WTC11 (cell line): ENCODE measurements around the gene TP73. TPM values are rescaled to one million over a fixed set of nuclear protein-coding genes. Genes with fewer than 3 reads are reported as not detected.

ENCODE experiments used
- ATAC-seq: fragments of 200-7000 bp; cut with Tn5 transposase; 2 replicates; pipeline ENCODE4 v1.10.0; 2021; ENCODE audit warnings: mild to moderate bottlenecking, moderate library complexity
- CTCF ChIA-PET: fragments of 300-600 bp; sonication (Branson Sonifier 250); formaldehyde crosslinking; loops from one replicate; lab custom pipeline; 2021; ENCODE audit warnings: antibody characterized with exemption; lab: Charles Lee
- POLR2A ChIA-PET: fragments of 350-600 bp; sonication (Branson Sonifier 250); formaldehyde crosslinking; loops from one replicate; lab custom pipeline; 2021; ENCODE audit warnings: antibody characterized with exemption; lab: Charles Lee
- DNase-seq: peaks from one replicate; pipeline ENCODE4 v3.0.0; 2021; ENCODE audit warnings: low spot score
- H3K27ac Mint-ChIP-seq: 2 replicates; pipeline ENCODE4 v1.8.0; 2021; ENCODE audit warnings: mixed read lengths
- H3K27me3 Mint-ChIP-seq: 2 replicates; pipeline ENCODE4 v1.8.0; 2021; ENCODE audit warnings: low read depth, mild to moderate bottlenecking, moderate library complexity, mixed read lengths
- H3K36me3 Mint-ChIP-seq: 2 replicates; pipeline ENCODE4 v1.8.0; 2021; ENCODE audit warnings: mixed read lengths
- H3K4me1 Mint-ChIP-seq: 2 replicates; pipeline ENCODE4 v1.8.0; 2022; ENCODE audit warnings: mixed read lengths
- H3K4me3 Mint-ChIP-seq: 2 replicates; pipeline ENCODE4 v1.8.0; 2021; ENCODE audit warnings: mild to moderate bottlenecking, moderate library complexity, mixed read lengths
- H3K9me3 Mint-ChIP-seq: 2 replicates; pipeline ENCODE4 v1.8.0; 2021; ENCODE audit warnings: mixed read lengths
- CREB1 ChIP-seq: sonication (generic); formaldehyde crosslinking; IDR thresholded peaks from 2 replicates; pipeline ENCODE4 v1.8.0; 2023; ENCODE audit warnings: mild to moderate bottlenecking, missing genetic modification reagents
- E2F5 ChIP-seq: sonication (generic); formaldehyde crosslinking; IDR thresholded peaks from 2 replicates; pipeline ENCODE4 v1.8.1; 2022; ENCODE audit warnings: mild to moderate bottlenecking, moderate library complexity, missing genetic modification reagents
- ETV6 ChIP-seq: sonication (generic); formaldehyde crosslinking; IDR thresholded peaks from 2 replicates; pipeline ENCODE4 v1.8.1; 2022; ENCODE audit warnings: mild to moderate bottlenecking, missing genetic modification reagents
- FOXJ3 ChIP-seq: sonication (generic); formaldehyde crosslinking; IDR thresholded peaks from 2 replicates; pipeline ENCODE4 v1.9.0; 2021; ENCODE audit warnings: missing genetic modification reagents, mild to moderate bottlenecking, borderline replicate concordance
- FOXK1 ChIP-seq: sonication (generic); formaldehyde crosslinking; IDR thresholded peaks from 2 replicates; pipeline ENCODE4 v1.8.0; 2022; ENCODE audit warnings: mild to moderate bottlenecking, moderate library complexity, missing genetic modification reagents
- GABPB1 ChIP-seq: sonication (generic); formaldehyde crosslinking; IDR thresholded peaks from 2 replicates; pipeline ENCODE4 v1.8.1; 2023; ENCODE audit warnings: mild to moderate bottlenecking, missing genetic modification reagents
- JAZF1 ChIP-seq: fragments of 250-450 bp; sonication (Bioruptor Pico); IDR thresholded peaks from 2 replicates; pipeline ENCODE4 v1.9.0; 2021; ENCODE audit warnings: moderate library complexity, mild to moderate bottlenecking, inconsistent platforms
- MAX ChIP-seq: sonication (generic); formaldehyde crosslinking; IDR thresholded peaks from 2 replicates; pipeline ENCODE4 v1.8.0; 2022; ENCODE audit warnings: mild to moderate bottlenecking, missing genetic modification reagents
- NFYB ChIP-seq: sonication (generic); formaldehyde crosslinking; conservative IDR thresholded peaks from 2 replicates; pipeline ENCODE4 v1.8.0; 2022; ENCODE audit warnings: low read depth, missing genetic modification reagents
- RELA ChIP-seq: sonication (generic); formaldehyde crosslinking; IDR thresholded peaks from 2 replicates; pipeline ENCODE4 v1.8.1; 2022; ENCODE audit warnings: missing genetic modification reagents, mild to moderate bottlenecking, borderline replicate concordance
- SP1 ChIP-seq: sonication (generic); formaldehyde crosslinking; conservative IDR thresholded peaks from 2 replicates; pipeline ENCODE4 v1.8.1; 2022; ENCODE audit warnings: missing genetic modification reagents
- USF2 ChIP-seq: sonication (generic); formaldehyde crosslinking; IDR thresholded peaks from 2 replicates; pipeline ENCODE4 v1.8.1; 2023; ENCODE audit warnings: mild to moderate bottlenecking, missing genetic modification reagents, moderate library complexity
- total RNA-seq: library from RNA; stranded (reverse); gene quantifications from 3 replicates; pipeline ENCODE4 v1.2.3, GENCODE V29; 2021
- TF ChIP-seq, protein P1 (sequence below): sonication (generic); formaldehyde crosslinking; IDR thresholded peaks from 2 replicates; pipeline ENCODE4 v1.8.1; 2023; ENCODE audit warnings: mild to moderate bottlenecking, missing genetic modification reagents
- TF ChIP-seq, protein P2 (sequence below): sonication (generic); formaldehyde crosslinking; IDR thresholded peaks from 2 replicates; pipeline ENCODE4 v1.8.0; 2022; ENCODE audit warnings: mild to moderate bottlenecking, missing genetic modification reagents
- TF ChIP-seq, protein P3 (sequence below): fragments of 250-450 bp; sonication (Bioruptor Pico); IDR thresholded peaks from 2 replicates; pipeline ENCODE4 v2.1.2; 2022; ENCODE audit warnings: mild to moderate bottlenecking, moderate library complexity
- TF ChIP-seq, protein P4 (sequence below): fragments of 250-450 bp; sonication (Bioruptor Pico); IDR thresholded peaks from 2 replicates; pipeline ENCODE4 v1.8.0; 2021; ENCODE audit warnings: mild to moderate bottlenecking
- TF ChIP-seq, protein P5 (sequence below): sonication (generic); formaldehyde crosslinking; IDR thresholded peaks from 2 replicates; pipeline ENCODE4 v1.8.1; 2023; ENCODE audit warnings: mild to moderate bottlenecking, missing genetic modification reagents, borderline replicate concordance

The TP73 gene
- total RNA-seq, 1 experiment from 2014 or later, result 5.7 TPM

DNA sequence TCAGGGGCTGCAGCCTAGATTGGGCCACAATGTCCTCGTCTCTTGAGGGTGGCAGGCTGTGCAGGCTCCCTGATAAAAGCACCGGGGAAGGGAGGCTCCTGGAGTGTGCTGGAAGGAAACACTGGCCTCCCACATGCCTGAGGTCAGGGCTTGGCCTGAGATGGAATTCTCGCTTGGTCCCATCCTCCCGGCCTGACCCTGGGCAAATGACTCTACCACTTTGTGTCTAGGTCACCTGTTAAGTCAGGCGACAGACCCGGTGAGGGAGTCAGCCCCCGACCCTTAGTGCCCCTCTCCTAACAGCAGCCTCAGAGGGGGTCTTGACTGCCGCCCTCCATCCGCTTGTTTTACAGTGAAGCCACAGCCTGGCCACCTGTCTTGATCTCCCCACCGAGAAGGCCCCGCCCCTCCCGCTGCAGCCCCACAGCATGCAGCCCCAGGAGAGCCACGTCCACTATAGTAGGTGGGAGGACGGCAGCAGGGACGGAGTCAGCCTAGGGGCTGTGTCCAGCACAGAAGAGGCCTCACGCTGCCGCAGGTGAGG is 122.7 kb downstream of the TP73 start:
- no peak for DNase-seq
- peaks cover 10% of the 10 kb centered on the region for H3K36me3 Mint-ChIP-seq

DNA sequence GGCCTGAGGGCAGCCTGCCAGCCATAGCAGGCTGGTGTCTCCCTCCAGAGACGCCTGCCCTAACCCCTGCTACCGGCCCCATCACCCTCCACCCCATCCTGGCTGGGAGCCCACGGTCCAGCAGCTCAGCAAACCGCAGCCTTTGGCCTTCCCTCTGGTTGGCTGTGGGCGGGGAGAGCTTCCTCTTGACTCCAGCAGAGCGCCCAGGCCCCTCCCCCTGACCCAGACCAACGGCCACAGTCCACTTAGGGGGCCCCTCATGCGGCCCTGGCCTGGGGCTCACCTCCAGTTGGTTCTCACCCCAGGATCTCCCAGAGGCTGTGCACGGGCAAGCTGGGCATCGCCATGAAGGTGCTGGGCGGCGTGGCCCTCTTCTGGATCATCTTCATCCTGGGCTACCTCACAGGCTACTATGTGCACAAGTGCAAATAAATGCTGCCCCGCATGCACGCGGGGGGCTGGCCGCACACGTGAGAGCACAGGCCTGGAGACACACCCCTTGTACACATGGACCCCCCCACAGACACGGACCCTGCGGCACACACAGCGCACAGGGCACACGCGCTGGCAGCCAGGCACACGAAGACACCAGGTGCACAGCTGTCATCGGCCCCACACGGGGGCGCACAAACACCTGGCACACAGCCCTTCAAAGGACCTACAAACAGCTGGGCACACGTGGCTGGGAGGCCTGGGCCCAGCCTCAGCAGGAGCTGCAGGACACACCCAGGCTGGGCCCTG is 123.3 kb downstream of the TP73 start:
- Mint-ChIP-seq H3K4me3 (no peak overlapping the region; the same call in 1 of the 2 replicates), H3K9me3 (no peaks in the 10 kb centered on the region), H3K4me1 (peaks cover 22% of the 10 kb centered on the region), H3K36me3 (peaks cover 16% of the 10 kb centered on the region), H3K27ac (no peak overlapping the region), H3K27me3 (no peaks in the 10 kb centered on the region; the same call in none of the 2 replicates)
- DNase-seq (peak; percentile 64), ATAC-seq (peak; percentile 12)
- ChIA-PET CTCF (interaction anchor here (0.6 to 2.2 kb wide), 28 partner anchors 9 to 978 kb away, joined by 3 to 59 read pairs (median 4); partner anchors contain the start of genes C1orf174, CEP104, DFFB and LRRC47), POLR2A (interaction anchor here (0.8 to 1.7 kb wide), 3 partner anchors 18 to 124 kb away, joined by 3 to 10 read pairs (median 5); partner anchors contain the start of genes C1orf174 and LRRC47)
- TF ChIP-seq RELA (CRISPR knock-in tag) (0 out of 2 replicates have a peak, but pooled peaks have one; percentile 28), GABPB1 (CRISPR knock-in tag) (peak; percentile 47; the same call in 1 of the 2 replicates), MAX (peak; percentile 83), USF2 (peak; percentile 44; the same call in 1 of the 2 replicates), JAZF1 (CRISPR knock-in tag) (no peak), SP1 (CRISPR knock-in tag) (no peak), E2F5 (CRISPR knock-in tag) (no peak), FOXJ3 (no peak), FOXK1 (CRISPR knock-in tag) (0 out of 2 replicates have a peak, but pooled peaks have one; percentile 21), ETV6 (peak; percentile 29; the same call in 1 of the 2 replicates), CREB1 (peak; percentile 28; the same call in 1 of the 2 replicates), NFYB (CRISPR knock-in tag) (no peak)
- TF ChIP-seq, protein P1, sequence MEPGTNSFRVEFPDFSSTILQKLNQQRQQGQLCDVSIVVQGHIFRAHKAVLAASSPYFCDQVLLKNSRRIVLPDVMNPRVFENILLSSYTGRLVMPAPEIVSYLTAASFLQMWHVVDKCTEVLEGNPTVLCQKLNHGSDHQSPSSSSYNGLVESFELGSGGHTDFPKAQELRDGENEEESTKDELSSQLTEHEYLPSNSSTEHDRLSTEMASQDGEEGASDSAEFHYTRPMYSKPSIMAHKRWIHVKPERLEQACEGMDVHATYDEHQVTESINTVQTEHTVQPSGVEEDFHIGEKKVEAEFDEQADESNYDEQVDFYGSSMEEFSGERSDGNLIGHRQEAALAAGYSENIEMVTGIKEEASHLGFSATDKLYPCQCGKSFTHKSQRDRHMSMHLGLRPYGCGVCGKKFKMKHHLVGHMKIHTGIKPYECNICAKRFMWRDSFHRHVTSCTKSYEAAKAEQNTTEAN (CRISPR knock-in tag), result no peak
- TF ChIP-seq, protein P2, sequence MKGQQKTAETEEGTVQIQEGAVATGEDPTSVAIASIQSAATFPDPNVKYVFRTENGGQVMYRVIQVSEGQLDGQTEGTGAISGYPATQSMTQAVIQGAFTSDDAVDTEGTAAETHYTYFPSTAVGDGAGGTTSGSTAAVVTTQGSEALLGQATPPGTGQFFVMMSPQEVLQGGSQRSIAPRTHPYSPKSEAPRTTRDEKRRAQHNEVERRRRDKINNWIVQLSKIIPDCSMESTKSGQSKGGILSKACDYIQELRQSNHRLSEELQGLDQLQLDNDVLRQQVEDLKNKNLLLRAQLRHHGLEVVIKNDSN (CRISPR knock-in tag), result peak; percentile 50; the same call in 1 of the 2 replicates

More for the DNA sequence above, 122.7 kb downstream of the TP73 start:
- TF ChIP-seq, protein P3, sequence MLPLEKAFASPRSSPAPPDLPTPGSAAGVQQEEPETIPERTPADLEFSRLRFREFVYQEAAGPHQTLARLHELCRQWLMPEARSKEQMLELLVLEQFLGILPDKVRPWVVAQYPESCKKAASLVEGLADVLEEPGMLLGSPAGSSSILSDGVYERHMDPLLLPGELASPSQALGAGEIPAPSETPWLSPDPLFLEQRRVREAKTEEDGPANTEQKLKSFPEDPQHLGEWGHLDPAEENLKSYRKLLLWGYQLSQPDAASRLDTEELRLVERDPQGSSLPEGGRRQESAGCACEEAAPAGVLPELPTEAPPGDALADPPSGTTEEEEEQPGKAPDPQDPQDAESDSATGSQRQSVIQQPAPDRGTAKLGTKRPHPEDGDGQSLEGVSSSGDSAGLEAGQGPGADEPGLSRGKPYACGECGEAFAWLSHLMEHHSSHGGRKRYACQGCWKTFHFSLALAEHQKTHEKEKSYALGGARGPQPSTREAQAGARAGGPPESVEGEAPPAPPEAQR (CRISPR knock-in tag), result no peak
- TF ChIP-seq, protein P4, sequence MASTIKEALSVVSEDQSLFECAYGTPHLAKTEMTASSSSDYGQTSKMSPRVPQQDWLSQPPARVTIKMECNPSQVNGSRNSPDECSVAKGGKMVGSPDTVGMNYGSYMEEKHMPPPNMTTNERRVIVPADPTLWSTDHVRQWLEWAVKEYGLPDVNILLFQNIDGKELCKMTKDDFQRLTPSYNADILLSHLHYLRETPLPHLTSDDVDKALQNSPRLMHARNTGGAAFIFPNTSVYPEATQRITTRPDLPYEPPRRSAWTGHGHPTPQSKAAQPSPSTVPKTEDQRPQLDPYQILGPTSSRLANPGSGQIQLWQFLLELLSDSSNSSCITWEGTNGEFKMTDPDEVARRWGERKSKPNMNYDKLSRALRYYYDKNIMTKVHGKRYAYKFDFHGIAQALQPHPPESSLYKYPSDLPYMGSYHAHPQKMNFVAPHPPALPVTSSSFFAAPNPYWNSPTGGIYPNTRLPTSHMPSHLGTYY (CRISPR knock-in tag), result no peak
- TF ChIP-seq, protein P5, sequence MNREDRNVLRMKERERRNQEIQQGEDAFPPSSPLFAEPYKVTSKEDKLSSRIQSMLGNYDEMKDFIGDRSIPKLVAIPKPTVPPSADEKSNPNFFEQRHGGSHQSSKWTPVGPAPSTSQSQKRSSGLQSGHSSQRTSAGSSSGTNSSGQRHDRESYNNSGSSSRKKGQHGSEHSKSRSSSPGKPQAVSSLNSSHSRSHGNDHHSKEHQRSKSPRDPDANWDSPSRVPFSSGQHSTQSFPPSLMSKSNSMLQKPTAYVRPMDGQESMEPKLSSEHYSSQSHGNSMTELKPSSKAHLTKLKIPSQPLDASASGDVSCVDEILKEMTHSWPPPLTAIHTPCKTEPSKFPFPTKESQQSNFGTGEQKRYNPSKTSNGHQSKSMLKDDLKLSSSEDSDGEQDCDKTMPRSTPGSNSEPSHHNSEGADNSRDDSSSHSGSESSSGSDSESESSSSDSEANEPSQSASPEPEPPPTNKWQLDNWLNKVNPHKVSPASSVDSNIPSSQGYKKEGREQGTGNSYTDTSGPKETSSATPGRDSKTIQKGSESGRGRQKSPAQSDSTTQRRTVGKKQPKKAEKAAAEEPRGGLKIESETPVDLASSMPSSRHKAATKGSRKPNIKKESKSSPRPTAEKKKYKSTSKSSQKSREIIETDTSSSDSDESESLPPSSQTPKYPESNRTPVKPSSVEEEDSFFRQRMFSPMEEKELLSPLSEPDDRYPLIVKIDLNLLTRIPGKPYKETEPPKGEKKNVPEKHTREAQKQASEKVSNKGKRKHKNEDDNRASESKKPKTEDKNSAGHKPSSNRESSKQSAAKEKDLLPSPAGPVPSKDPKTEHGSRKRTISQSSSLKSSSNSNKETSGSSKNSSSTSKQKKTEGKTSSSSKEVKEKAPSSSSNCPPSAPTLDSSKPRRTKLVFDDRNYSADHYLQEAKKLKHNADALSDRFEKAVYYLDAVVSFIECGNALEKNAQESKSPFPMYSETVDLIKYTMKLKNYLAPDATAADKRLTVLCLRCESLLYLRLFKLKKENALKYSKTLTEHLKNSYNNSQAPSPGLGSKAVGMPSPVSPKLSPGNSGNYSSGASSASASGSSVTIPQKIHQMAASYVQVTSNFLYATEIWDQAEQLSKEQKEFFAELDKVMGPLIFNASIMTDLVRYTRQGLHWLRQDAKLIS (CRISPR knock-in tag), result no peak
- TF ChIP-seq, all 79 proteins: peak for 0
- Mint-ChIP-seq H3K27me3 (no peaks in the 10 kb centered on the region; the same call in none of the 2 replicates), H3K4me3 (no peak overlapping the region; the same call in 1 of the 2 replicates), H3K27ac (no peak overlapping the region), H3K9me3 (no peaks in the 10 kb centered on the region), H3K4me1 (peaks cover 23% of the 10 kb centered on the region)
- ChIA-PET CTCF (interaction anchor here (1.0 to 2.2 kb wide), 14 partner anchors 8 to 124 kb away, joined by 3 to 59 read pairs (median 8); partner anchors contain the start of genes C1orf174 and LRRC47), POLR2A (interaction anchor here (1.6 to 1.7 kb wide), 2 partner anchors 18 to 21 kb away, joined by 5 to 10 read pairs; partner anchors contain the start of gene LRRC47)
- no peak for ATAC-seq
